Spleen (tissue), 7 donors: ENCODE measurements around the gene HBM.

ENCODE experiments used
- CTCF ChIP-seq, 11 experiments: fragments of 200-600 bp in 7 of 11; fragments of 450-650 bp in 4 of 11; sonication (generic) in 4 of 11; IDR thresholded peaks in 8 of 11; conservative IDR thresholded peaks in 3 of 11; 1 replicate in 7 of 11; 2 replicates in 4 of 11; pipeline versions ENCODE4 v1.4.0 to v1.8.0; 2016 to 2021; ENCODE audit warnings: antibody characterized with exemption in 11 of 11, inconsistent platforms in 4 of 11, mild to moderate bottlenecking in 1 of 11
- POLR2A ChIP-seq, 3 donors: fragments of 450-650 bp; IDR thresholded peaks; one replicate each; pipeline ENCODE4 v1.5.1; 2017; ENCODE audit warnings: antibody characterized with exemption in 3 of 3, mild to moderate bottlenecking in 1 of 3
- POLR2AphosphoS5 ChIP-seq, 3 donors: sonication (generic); formaldehyde crosslinking; IDR thresholded peaks; one replicate each; pipeline ENCODE4 v1.5.1; 2017; ENCODE audit warnings: antibody characterized with exemption in 3 of 3
- donor health status: DM: no; HTN: no; CAD: no; lungs with moderate emphysema.
- donor health status: DM: no; HTN: no; CAD: no.
- donor health status: DM: no; HTN: no; CAD: no.

GRCh38 chr16:189604-190186, 23.9 kb downstream of the HBM start:
- TF ChIP-seq POLR2AphosphoS5 (IDR thresholded peaks at IDR 0.05) (peak in 1 of 3 donors; percentile 60), POLR2A (IDR thresholded peaks at IDR 0.05) (no peak), CTCF (IDR thresholded peaks at IDR 0.05 in 8 of 11, conservative IDR thresholded peaks at IDR 0.05 in 3 of 11) (no peak)
